ENCODE measurements around the gene ADAM10.

GRCh38 chr15:58684751-58685150 is 64.8 kb downstream of the ADAM10 start:
- no peak for TF ChIP-seq CTCF (IDR thresholded peaks at IDR 0.05)
- TF ChIP-seq ZFX (IDR thresholded peaks at IDR 0.05; ENCODE audit: borderline replicate concordance): no peak
